ENCODE results near the gene USPL1.
A peak's percentile ranks its signal among the peaks of the same experiment; 100 is the strongest.
"Not testable (repeated sequence)": the region's sequence is repeated elsewhere in the genome, so short reads cannot be mapped to it uniquely, and the experiment has no call there.

Gene USPL1

GRCh38 chr13:30648522-30649012 lies 30.8 kb downstream of the USPL1 start:
- no peak for TF ChIP-seq CTCF (IDR thresholded peaks at IDR 0.05; ENCODE audit: control insufficient read depth, extremely low read depth, insufficient read depth)
- no peak for DNase-seq (ENCODE audit: low read depth)
- H3K4me3 ChIP-seq (ENCODE audit: low read depth, low read length), result peak overlapping the region; percentile 25

GRCh38 chr13:30651648-30652047 lies 33.9 kb downstream of the USPL1 start:
- H3K4me3 ChIP-seq (ENCODE audit: low read depth, low read length); DNase-seq (ENCODE audit: low read depth): not testable (repeated sequence)

- TF ChIP-seq CTCF (IDR thresholded peaks at IDR 0.05; ENCODE audit: control insufficient read depth, extremely low read depth, insufficient read depth), result no peak
Measured at GRCh38 chr13:30652746-30653386, 35.1 kb downstream of the USPL1 start.

GRCh38 chr13:30654430-30654829 lies 36.7 kb downstream of the USPL1 start:
- no peak for DNase-seq (ENCODE audit: low read depth)

More at GRCh38 chr13:30652746-30653386, 35.1 kb downstream of the USPL1 start:
- DNase-seq (ENCODE audit: low read depth), result no peak
- H3K4me3 ChIP-seq (ENCODE audit: low read depth, low read length), result no peak overlapping the region

GRCh38 chr13:30656178-30656577 lies 38.5 kb downstream of the USPL1 start:
- no peak overlapping the region for H3K4me3 ChIP-seq (ENCODE audit: low read depth, low read length)
- TF ChIP-seq CTCF (IDR thresholded peaks at IDR 0.05; ENCODE audit: control insufficient read depth, extremely low read depth, insufficient read depth), result no peak

More at GRCh38 chr13:30654430-30654829, 36.7 kb downstream of the USPL1 start:
- no peak for TF ChIP-seq CTCF (IDR thresholded peaks at IDR 0.05; ENCODE audit: control insufficient read depth, extremely low read depth, insufficient read depth)
- H3K4me3 ChIP-seq (ENCODE audit: low read depth, low read length), result no peak overlapping the region

GRCh38 chr13:30659980-30660379 lies 42.3 kb downstream of the USPL1 start:
- no peak for DNase-seq (ENCODE audit: low read depth)
- no peak for TF ChIP-seq CTCF (IDR thresholded peaks at IDR 0.05; ENCODE audit: control insufficient read depth, extremely low read depth, insufficient read depth)

More at GRCh38 chr13:30656178-30656577, 38.5 kb downstream of the USPL1 start:
- no peak for DNase-seq (ENCODE audit: low read depth)

GRCh38 chr13:30660796-30661195 lies 43.1 kb downstream of the USPL1 start:
- H3K4me3 ChIP-seq (ENCODE audit: low read depth, low read length), result no peak overlapping the region
- no peak for TF ChIP-seq CTCF (IDR thresholded peaks at IDR 0.05; ENCODE audit: control insufficient read depth, extremely low read depth, insufficient read depth)
- DNase-seq (ENCODE audit: low read depth), result no peak

More at GRCh38 chr13:30659980-30660379, 42.3 kb downstream of the USPL1 start:
- no peak overlapping the region for H3K4me3 ChIP-seq (ENCODE audit: low read depth, low read length)

Measured in LNCaP clone FGC (cell line).